CD4-positive, alpha-beta T cell (primary cell): ENCODE measurements around the gene IGF2R. TPM values are rescaled to one million over a fixed set of nuclear protein-coding genes. Genes with fewer than 3 reads are reported as not detected.

Experiments
- ATAC-seq: fragments of 200-7000 bp; cut with Tn5 transposase; one replicate; pipeline ENCODE4 v1.10.0; 2022; ENCODE audit warnings: mild to moderate bottlenecking; ENCODE audit not compliant: poor library complexity
- CTCF ChIA-PET: fragments of 350-600 bp; sonication (Branson Sonifier 250); formaldehyde crosslinking; loops from one replicate; lab custom pipeline; 2021; ENCODE audit warnings: antibody characterized with exemption, inconsistent platforms; lab: Charles Lee
- POLR2A ChIA-PET: fragments of 350-600 bp; sonication (Branson Sonifier 250); formaldehyde crosslinking; loops from one replicate; lab custom pipeline; 2021; ENCODE audit warnings: antibody characterized with exemption, inconsistent platforms; lab: Charles Lee
- DNase-seq, 14 experiments: peaks; one replicate each; pipeline ENCODE4 v3.0.0-alpha.2; 2013 to 2020; ENCODE audit warnings: mixed read lengths in 2 of 14
- H3K27ac ChIP-seq, 2 donors: one replicate each; pipeline versions ENCODE4 v1.5.1 to v1.7.0; 2013; ENCODE audit warnings: low read length in 2 of 2, low read depth in 1 of 2, mild to moderate bottlenecking in 1 of 2
- H3K27me3 ChIP-seq, 2 experiments: 1 replicate in 1 of 2; 2 replicates in 1 of 2; pipeline versions ENCODE4 v1.6.1 to v1.7.0; 2013; ENCODE audit warnings: low read length in 2 of 2, control low read depth in 1 of 2, mild to moderate bottlenecking in 1 of 2, moderate library complexity in 1 of 2; ENCODE audit not compliant: insufficient read depth in 2 of 2, control insufficient read depth in 1 of 2
- H3K36me3 ChIP-seq: one replicate; pipeline ENCODE4 v1.6.1; 2013; ENCODE audit warnings: low read length, control low read depth; ENCODE audit not compliant: insufficient read depth
- H3K4me1 ChIP-seq: one replicate; pipeline ENCODE4 v1.6.1; 2013; ENCODE audit warnings: low read length, control low read depth; ENCODE audit not compliant: insufficient read depth
- H3K4me3 ChIP-seq: one replicate; pipeline ENCODE4 v1.5.1; 2013; ENCODE audit warnings: mild to moderate bottlenecking, low read length, moderate library complexity
- H3K9me3 ChIP-seq, 2 experiments: 1 replicate in 1 of 2; 2 replicates in 1 of 2; pipeline versions ENCODE4 v1.6.1 to v1.7.0; 2013; ENCODE audit warnings: low read length in 2 of 2, mild to moderate bottlenecking in 2 of 2, control low read depth in 1 of 2, moderate library complexity in 1 of 2; ENCODE audit not compliant: control insufficient read depth in 1 of 2, insufficient read depth in 1 of 2
- H3K27ac Mint-ChIP-seq: one replicate; pipeline ENCODE4 v1.8.0; 2020; ENCODE audit warnings: mixed read lengths
- H3K27me3 Mint-ChIP-seq: one replicate; pipeline ENCODE4 v1.8.0; 2021; ENCODE audit warnings: mixed read lengths
- H3K36me3 Mint-ChIP-seq: one replicate; pipeline ENCODE4 v1.8.0; 2021; ENCODE audit warnings: low read depth, mixed read lengths
- H3K4me1 Mint-ChIP-seq: one replicate; pipeline ENCODE4 v1.8.0; 2021; ENCODE audit warnings: low read depth, mixed read lengths
- H3K4me3 Mint-ChIP-seq: one replicate; pipeline ENCODE4 v1.8.0; 2020; ENCODE audit warnings: mild to moderate bottlenecking, mixed read lengths
- H3K9me3 Mint-ChIP-seq: one replicate; pipeline ENCODE4 v1.8.0; 2020; ENCODE audit warnings: mixed read lengths
- CTCF ChIP-seq: fragments of 200-600 bp; IDR thresholded peaks from one replicate; pipeline ENCODE4 v1.8.0; 2022; ENCODE audit warnings: antibody characterized with exemption, mild to moderate bottlenecking
- intact Hi-C, 2 experiments: fragments of 100-400 bp; cut with DNase I in 1 of 2; cut with micrococcal nuclease in 1 of 2; formaldehyde crosslinking; loops; one replicate each; pipeline versions ENCODE4 v1.15.1 to v1.9.0; 2023 to 2025; cut with DNase I, micrococcal nuclease
- total RNA-seq, 174 experiments: library from RNA in 2 of 174; stranded (reverse) in 2 of 174; gene quantifications; one replicate each; pipeline ENCODE4 v1.2.3 and lab custom pipeline; 2021 to 2026

Gene IGF2R
- total RNA-seq, 2 experiments from 2014 or later, result 43.8 to 46.7 TPM

- Histone ChIP-seq H3K4me3 (no peak overlapping the region), H3K27ac (no peak overlapping the region), H3K27me3 (no peaks in the 10 kb centered on the region), H3K9me3 (no peaks in the 10 kb centered on the region), H3K4me1 (peaks cover 3% of the 10 kb centered on the region), H3K36me3 (peaks cover 38% of the 10 kb centered on the region)
- ChIA-PET POLR2A (no interaction called here), CTCF (no interaction called here)
- Mint-ChIP-seq H3K4me1 (peaks cover 10% of the 10 kb centered on the region), H3K4me3 (no peak overlapping the region), H3K9me3 (no peaks in the 10 kb centered on the region), H3K27ac (no peak overlapping the region), H3K36me3 (peaks cover 60% of the 10 kb centered on the region), H3K27me3 (no peaks in the 10 kb centered on the region)
- ATAC-seq (no peak), DNase-seq (no peak)
- intact Hi-C loops, result loop anchor here (10.0 kb wide), 1 partner anchor 242 kb away; no protein-coding TSS in a partner anchor
- no peak for TF ChIP-seq CTCF
Observed at GRCh38 chr6:160106701-160107100, 137.8 kb downstream of the IGF2R start.

GRCh38 chr6:160108077-160108476 lies 139.2 kb downstream of the IGF2R start:
- Histone ChIP-seq H3K27ac (no peak overlapping the region), H3K9me3 (no peaks in the 10 kb centered on the region), H3K4me3 (no peak overlapping the region), H3K27me3 (no peaks in the 10 kb centered on the region), H3K4me1 (peaks cover 3% of the 10 kb centered on the region), H3K36me3 (peaks cover 26% of the 10 kb centered on the region)
- POLR2A ChIA-PET, result no interaction called here
- no peaks in the 10 kb centered on the region for H3K9me3 Mint-ChIP-seq
- H3K4me3 Mint-ChIP-seq, result no peak overlapping the region
- H3K27ac Mint-ChIP-seq, result peak overlapping the region; percentile 66
- peaks cover 10% of the 10 kb centered on the region for H3K4me1 Mint-ChIP-seq
- no peak for TF ChIP-seq CTCF
- H3K36me3 Mint-ChIP-seq, result peaks cover 54% of the 10 kb centered on the region
- DNase-seq (no peak), ATAC-seq (no peak)
- H3K27me3 Mint-ChIP-seq, result no peaks in the 10 kb centered on the region
- CTCF ChIA-PET, result no interaction called here
- intact Hi-C loops, result loop anchor here (10.0 kb wide), 1 partner anchor 243 kb away; no protein-coding TSS in a partner anchor

- Mint-ChIP-seq H3K36me3 (peaks cover 28% of the 10 kb centered on the region), H3K9me3 (no peaks in the 10 kb centered on the region), H3K4me3 (no peak overlapping the region), H3K27me3 (no peaks in the 10 kb centered on the region), H3K4me1 (peaks cover 10% of the 10 kb centered on the region), H3K27ac (no peak overlapping the region)
- TF ChIP-seq CTCF, result no peak
- Histone ChIP-seq H3K27me3 (no peaks in the 10 kb centered on the region), H3K9me3 (no peaks in the 10 kb centered on the region), H3K4me1 (peaks cover 3% of the 10 kb centered on the region), H3K4me3 (no peak overlapping the region), H3K36me3 (peaks cover 1% of the 10 kb centered on the region), H3K27ac (no peak overlapping the region)
- DNase-seq (no peak), ATAC-seq (no peak)
- ChIA-PET CTCF (no interaction called here), POLR2A (no interaction called here)
- intact Hi-C loops, result no loop called here
Observed at GRCh38 chr6:160110586-160111123, 141.8 kb downstream of the IGF2R start.
